OCI-LY1 (cell line): Measurements from ENCODE around the gene PGAM2.

Experiments used
- H2AFZ ChIP-seq: fragments of 200-600 bp; sonication (generic), shearing (Covaris generic); 2 replicates; pipeline ENCODE4 v1.6.0; 2014; ENCODE audit warnings: antibody characterized with exemption, mild to moderate bottlenecking, low read length
- H3F3A ChIP-seq: fragments of 200-600 bp; sonication (generic), shearing (Covaris generic); 2 replicates; pipeline ENCODE4 v1.6.0; 2014; ENCODE audit warnings: mild to moderate bottlenecking, antibody characterized with exemption, low read length, moderate library complexity; ENCODE audit not compliant: insufficient read depth
- H3K27ac ChIP-seq: fragments of 200-600 bp; sonication (generic); 2 replicates; pipeline ENCODE4 v1.5.1; 2014; ENCODE audit warnings: low read length, mixed run types, mild to moderate bottlenecking, low read depth; ENCODE audit not compliant: poor library complexity, severe bottlenecking
- H3K27me3 ChIP-seq: fragments of 200-600 bp; sonication (generic); 2 replicates; pipeline ENCODE4 v1.6.0; 2014; ENCODE audit warnings: antibody characterized with exemption, mild to moderate bottlenecking, low read length, moderate library complexity; ENCODE audit not compliant: insufficient read depth
- H3K36me3 ChIP-seq: fragments of 200-600 bp; sonication (generic); 2 replicates; pipeline ENCODE4 v1.6.1; 2014; ENCODE audit warnings: mild to moderate bottlenecking, antibody characterized with exemption, low read length, moderate library complexity, mixed read lengths; ENCODE audit not compliant: insufficient read depth
- H3K4me1 ChIP-seq: fragments of 200-600 bp; sonication (generic); 2 replicates; pipeline ENCODE4 v1.5.1; 2014; ENCODE audit warnings: mild to moderate bottlenecking, low read length, moderate library complexity; ENCODE audit not compliant: insufficient read depth, severe bottlenecking
- H3K4me2 ChIP-seq: fragments of 200-600 bp; sonication (generic), shearing (Covaris generic); 2 replicates; pipeline ENCODE4 v1.6.1; 2014; ENCODE audit warnings: low read length
- H3K4me3 ChIP-seq: fragments of 200-600 bp; sonication (generic); 2 replicates; pipeline ENCODE4 v1.5.1; 2014; ENCODE audit warnings: low read length, low read depth, mild to moderate bottlenecking, mixed read lengths; ENCODE audit not compliant: poor library complexity, severe bottlenecking
- H3K79me2 ChIP-seq: fragments of 200-600 bp; shearing (Covaris generic); 2 replicates; pipeline ENCODE4 v1.6.1; 2016; ENCODE audit warnings: mixed run types, low read length, mixed read lengths; ENCODE audit not compliant: insufficient read depth
- H3K9ac ChIP-seq: fragments of 200-600 bp; sonication (generic), shearing (Covaris generic); 2 replicates; pipeline ENCODE4 v1.6.1; 2014; ENCODE audit warnings: mild to moderate bottlenecking, low read length, mixed read lengths
- H3K9me2 ChIP-seq: fragments of 200-600 bp; sonication (generic), shearing (Covaris generic); 2 replicates; pipeline ENCODE4 v1.6.1; 2014; ENCODE audit warnings: low read depth, mild to moderate bottlenecking, low read length, mixed read lengths
- H3K9me3 ChIP-seq: fragments of 200-600 bp; shearing (Covaris generic); 2 replicates; pipeline ENCODE4 v1.6.1; 2014; ENCODE audit warnings: low read length, mixed read lengths
- H4K20me1 ChIP-seq: fragments of 200-600 bp; sonication (generic), shearing (Covaris generic); 2 replicates; pipeline ENCODE4 v1.6.0; 2016; ENCODE audit warnings: mild to moderate bottlenecking, low read length; ENCODE audit not compliant: insufficient read depth
- EZH2 ChIP-seq: fragments of 200-600 bp; sonication (generic), shearing (Covaris generic); IDR thresholded peaks from 2 replicates; pipeline ENCODE4 v1.8.0; 2017; ENCODE audit warnings: borderline replicate concordance, mixed run types, mild to moderate bottlenecking, antibody characterized with exemption, low read length, moderate library complexity, mixed read lengths
- TF ChIP-seq, protein P1 (sequence below): fragments of 200-600 bp; sonication (generic), shearing (Covaris generic); IDR thresholded peaks from 2 replicates; pipeline ENCODE4 v1.5.1; 2017; ENCODE audit warnings: mild to moderate bottlenecking, antibody characterized with exemption, low read length, moderate library complexity, mixed read lengths

The PGAM2 gene

GRCh38 chr7:44083796-44084195, 18.4 kb upstream of the PGAM2 start:
- Histone ChIP-seq H3K27ac (peak overlapping the region; percentile 84), H3K4me2 (peak overlapping the region; percentile 81), H2AFZ (no peak overlapping the region), H3K4me1 (peaks cover 71% of the 10 kb centered on the region), H3K79me2 (no peaks in the 10 kb centered on the region), H3K9me2 (no peaks in the 10 kb centered on the region), H3K9me3 (no peaks in the 10 kb centered on the region), H4K20me1 (no peaks in the 10 kb centered on the region), H3K4me3 (no peak overlapping the region), H3K27me3 (no peaks in the 10 kb centered on the region), H3F3A (peaks cover 17% of the 10 kb centered on the region), H3K9ac (peak overlapping the region; percentile 77; the same call in 1 of the 2 replicates), H3K36me3 (peaks cover 29% of the 10 kb centered on the region)
- TF ChIP-seq EZH2 = no peak
- TF ChIP-seq, protein P1, sequence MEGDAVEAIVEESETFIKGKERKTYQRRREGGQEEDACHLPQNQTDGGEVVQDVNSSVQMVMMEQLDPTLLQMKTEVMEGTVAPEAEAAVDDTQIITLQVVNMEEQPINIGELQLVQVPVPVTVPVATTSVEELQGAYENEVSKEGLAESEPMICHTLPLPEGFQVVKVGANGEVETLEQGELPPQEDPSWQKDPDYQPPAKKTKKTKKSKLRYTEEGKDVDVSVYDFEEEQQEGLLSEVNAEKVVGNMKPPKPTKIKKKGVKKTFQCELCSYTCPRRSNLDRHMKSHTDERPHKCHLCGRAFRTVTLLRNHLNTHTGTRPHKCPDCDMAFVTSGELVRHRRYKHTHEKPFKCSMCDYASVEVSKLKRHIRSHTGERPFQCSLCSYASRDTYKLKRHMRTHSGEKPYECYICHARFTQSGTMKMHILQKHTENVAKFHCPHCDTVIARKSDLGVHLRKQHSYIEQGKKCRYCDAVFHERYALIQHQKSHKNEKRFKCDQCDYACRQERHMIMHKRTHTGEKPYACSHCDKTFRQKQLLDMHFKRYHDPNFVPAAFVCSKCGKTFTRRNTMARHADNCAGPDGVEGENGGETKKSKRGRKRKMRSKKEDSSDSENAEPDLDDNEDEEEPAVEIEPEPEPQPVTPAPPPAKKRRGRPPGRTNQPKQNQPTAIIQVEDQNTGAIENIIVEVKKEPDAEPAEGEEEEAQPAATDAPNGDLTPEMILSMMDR = no peak

- peak overlapping the region; percentile 77 for H3K9ac ChIP-seq
- peak overlapping the region; percentile 67 for H3K4me3 ChIP-seq
- H2AFZ ChIP-seq = no peak overlapping the region
- peak overlapping the region; percentile 81 for H3K4me2 ChIP-seq
- TF ChIP-seq, protein P1 = no peak
- TF ChIP-seq EZH2 = no peak
- H3K9me3 ChIP-seq = no peaks in the 10 kb centered on the region
- H3K79me2 ChIP-seq = no peaks in the 10 kb centered on the region
- H3K36me3 ChIP-seq = peaks cover 40% of the 10 kb centered on the region
- no peaks in the 10 kb centered on the region for H4K20me1 ChIP-seq
- peak overlapping the region; percentile 84 for H3K27ac ChIP-seq
- peaks cover 17% of the 10 kb centered on the region for H3F3A ChIP-seq
- H3K9me2 ChIP-seq = no peaks in the 10 kb centered on the region
- no peaks in the 10 kb centered on the region for H3K27me3 ChIP-seq
- H3K4me1 ChIP-seq = peaks cover 63% of the 10 kb centered on the region
Observed at GRCh38 chr7:44082541-44083207, 17.3 kb upstream of the PGAM2 start.

- Histone ChIP-seq H3K4me3 (peak overlapping the region; percentile 83), H3K9ac (peak overlapping the region; percentile 87), H3K27ac (peak overlapping the region; percentile 76), H2AFZ (no peak overlapping the region), H3K27me3 (no peaks in the 10 kb centered on the region), H3K4me1 (peaks cover 59% of the 10 kb centered on the region), H3F3A (peaks cover 17% of the 10 kb centered on the region), H4K20me1 (no peaks in the 10 kb centered on the region), H3K4me2 (peak overlapping the region; percentile 92), H3K36me3 (peaks cover 54% of the 10 kb centered on the region), H3K9me2 (no peaks in the 10 kb centered on the region), H3K79me2 (no peaks in the 10 kb centered on the region), H3K9me3 (no peaks in the 10 kb centered on the region)
- TF ChIP-seq, protein P1 = peak; percentile 33; the same call in 1 of the 2 replicates
- TF ChIP-seq EZH2 = no peak
Observed at GRCh38 chr7:44081266-44081748, 15.9 kb upstream of the PGAM2 start.
